K562 (cell line): Measurements from ENCODE around the gene NDUFV3. TPM values are rescaled to one million over a fixed set of nuclear protein-coding genes. Genes with fewer than 3 reads are reported as not detected.

Experiments
- ATAC-seq: fragments of 200-7000 bp; cut with Tn5 transposase; 3 replicates; pipeline ENCODE4 v1.9.1; 2020; ENCODE audit warnings: moderate library complexity
- BruUV-seq: library from RNA; stranded (reverse); fragments of 400-500 nt; replicated peaks from 2 replicates; lab custom pipeline; 2021; lab: Mats Ljungman, UMichigan
- CTCF ChIA-PET: fragments of 300-600 bp; formaldehyde crosslinking; extraction: SDS; loops from one replicate; lab custom pipeline; 2021; ENCODE audit warnings: low intra/inter-chr PET ratio; lab: Yijun Ruan, JAX
- POLR2A ChIA-PET: fragments of 300-600, 350-650 bp; sonication (Branson Sonifier 250); formaldehyde crosslinking; extraction: SDS; loops from one replicate; lab custom pipeline; 2021; ENCODE audit warnings: antibody characterized with exemption, inconsistent platforms; lab: Yijun Ruan, JAX
- DNase-seq, 4 experiments: peaks; one replicate each; pipeline versions ENCODE4 v3.0.0 to v3.0.0-alpha.2; 2011 to 2018; ENCODE audit warnings: low spot score in 3 of 4, mixed read lengths in 3 of 4; ENCODE audit errors: extremely low read depth in 1 of 4
- FAIRE-seq: peaks from 2 replicates; lab custom pipeline; 2011; peaks lifted over from hg19 to GRCh38; lab: Jason Lieb, UNC
- H2AFZ ChIP-seq: 2 replicates; pipeline ENCODE4 v1.6.0; 2011; ENCODE audit warnings: low read depth, low read length, control low read depth, inconsistent platforms
- H3K27ac ChIP-seq: fragments of 200-600 bp; 3 replicates; pipeline ENCODE4 v1.8.0; 2011; ENCODE audit warnings: low read depth, mild to moderate bottlenecking, control low read depth, inconsistent platforms, low read length, moderate library complexity, mixed read lengths; ENCODE audit errors: extremely low read depth
- H3K27me3 ChIP-seq, 2 experiments: fragments of 300-600 bp in 1 of 2; 2 replicates in 1 of 2; 3 replicates in 1 of 2; pipeline versions ENCODE4 v1.6.0 to v1.8.0; 2011; ENCODE audit warnings: inconsistent platforms in 2 of 2, low read length in 2 of 2, mild to moderate bottlenecking in 1 of 2, mixed read lengths in 1 of 2, moderate library complexity in 1 of 2; ENCODE audit not compliant: control insufficient read depth in 2 of 2, insufficient read depth in 2 of 2
- H3K36me3 ChIP-seq: fragments of 300-600 bp; 3 replicates; pipeline ENCODE4 v1.8.0; 2011; ENCODE audit warnings: mild to moderate bottlenecking, low read length, inconsistent platforms; ENCODE audit not compliant: control insufficient read depth, insufficient read depth
- H3K4me1 ChIP-seq, 2 experiments: fragments of 200-600 bp in 1 of 2; replicated peaks in 1 of 2; 2 replicates in 1 of 2; 3 replicates in 1 of 2; pipeline versions ENCODE4 v1.5.1 to v1.8.0; 2011; ENCODE audit warnings: inconsistent platforms in 2 of 2, low read length in 2 of 2, mild to moderate bottlenecking in 1 of 2, mixed read lengths in 1 of 2, moderate library complexity in 1 of 2; ENCODE audit not compliant: control insufficient read depth in 2 of 2, insufficient read depth in 2 of 2
- H3K4me2 ChIP-seq: 2 replicates; pipeline ENCODE4 v1.6.1; 2011; ENCODE audit warnings: low read length, control low read depth, inconsistent platforms, mixed read lengths; ENCODE audit not compliant: insufficient read depth
- H3K4me3 ChIP-seq: fragments of 200-600 bp; sonication (generic), shearing (Covaris generic); 2 replicates; pipeline ENCODE4 v1.5.1; 2016; ENCODE audit warnings: control low read depth, inconsistent platforms
- H3K79me2 ChIP-seq: fragments of 200-600 bp; 3 replicates; pipeline ENCODE4 v1.8.0; 2011; ENCODE audit warnings: low read length, inconsistent platforms; ENCODE audit not compliant: control insufficient read depth, insufficient read depth
- H3K9ac ChIP-seq, 2 experiments: 2 replicates each; pipeline versions ENCODE4 v1.6.0 to v1.6.1; 2011; ENCODE audit warnings: low read depth in 2 of 2, low read length in 2 of 2, control low read depth in 1 of 2, inconsistent platforms in 1 of 2, mild to moderate bottlenecking in 1 of 2, mixed read lengths in 1 of 2; ENCODE audit not compliant: insufficient read depth in 1 of 2
- H3K9me1 ChIP-seq: one replicate; pipeline ENCODE4 v1.6.0; 2011; ENCODE audit warnings: inconsistent platforms, mild to moderate bottlenecking, low read length, moderate library complexity; ENCODE audit not compliant: control insufficient read depth, insufficient read depth
- H3K9me3 ChIP-seq: replicated peaks from 2 replicates; pipeline ENCODE4 v1.5.1; 2011; ENCODE audit warnings: low read depth, low read length, inconsistent platforms; ENCODE audit not compliant: control insufficient read depth, insufficient read depth
- H4K20me1 ChIP-seq: replicated peaks from 2 replicates; pipeline ENCODE4 v1.6.1; 2011; ENCODE audit warnings: low read length, inconsistent platforms, mixed read lengths; ENCODE audit not compliant: control insufficient read depth, insufficient read depth
- BRD4 ChIP-seq: fragments of 200-600 bp; sonication (generic); IDR thresholded peaks from 2 replicates; pipeline ENCODE4 v1.6.1; 2017; ENCODE audit warnings: inconsistent platforms
- HDAC6 ChIP-seq: IDR thresholded peaks from 2 replicates; pipeline ENCODE4 v1.6.1; 2012; ENCODE audit warnings: low read depth, mild to moderate bottlenecking, control low read depth, inconsistent platforms, low read length, moderate library complexity
- MIER1 ChIP-seq: fragments of 450-650 bp; IDR thresholded peaks from 2 replicates; pipeline ENCODE4 v1.6.1; 2016; ENCODE audit warnings: antibody characterized with exemption, mild to moderate bottlenecking, low read depth
- MYNN ChIP-seq, 2 experiments: sonication (generic); formaldehyde crosslinking in 1 of 2; IDR thresholded peaks; 2 replicates each; pipeline versions ENCODE4 v1.5.0 to v1.6.1; 2016 to 2020; ENCODE audit warnings: antibody characterized with exemption in 1 of 2, missing genetic modification reagents in 1 of 2
- PHTF2 ChIP-seq: fragments of 250-450 bp; sonication (Bioruptor Pico); IDR thresholded peaks from 2 replicates; pipeline ENCODE4 v1.5.0; 2021; ENCODE audit warnings: mild to moderate bottlenecking
- RBFOX2 ChIP-seq: fragments of 200-400 bp; formaldehyde crosslinking; IDR thresholded peaks from 2 replicates; pipeline ENCODE4 v1.6.1; 2017; ENCODE audit warnings: low read depth, mild to moderate bottlenecking, low read length, moderate library complexity
- SNIP1 ChIP-seq: fragments of 450-650 bp; IDR thresholded peaks from 2 replicates; pipeline ENCODE4 v1.7.1; 2017; ENCODE audit warnings: low read depth, mild to moderate bottlenecking
- STAT5A ChIP-seq: IDR thresholded peaks from 2 replicates; pipeline ENCODE4 v1.6.1; 2012; ENCODE audit warnings: low read length, inconsistent platforms, borderline replicate concordance
- THRB ChIP-seq: fragments of 450-650 bp; formaldehyde crosslinking; conservative IDR thresholded peaks from 2 replicates; pipeline ENCODE4 v1.4.0; 2022; ENCODE audit warnings: mild to moderate bottlenecking, missing genetic modification characterization
- ZNF609 ChIP-seq: sonication (generic); formaldehyde crosslinking; IDR thresholded peaks from 2 replicates; pipeline ENCODE4 v1.8.1; 2023; ENCODE audit warnings: missing genetic modification reagents, mild to moderate bottlenecking, borderline replicate concordance
- WGBS: fragments of 100-300 bp; shearing (Covaris generic); methylation state at CpG from one replicate; pipeline ENCODE4 v1.1.6; 2016; ENCODE audit warnings: low coverage, mixed read lengths; ENCODE audit not compliant: insufficient coverage; ENCODE audit errors: missing lambda C conversion rate; 5-methylcytosine and 5-hydroxymethylcytosine counted together
- in situ Hi-C: fragments of 300-500 bp; cut with MboI; formaldehyde crosslinking; loops from 4 replicates; pipeline ENCODE4 v1.15.0; 2018; ENCODE audit warnings: inconsistent platforms, mixed read lengths
- intact Hi-C: fragments of 100-400 bp; cut with micrococcal nuclease; formaldehyde crosslinking; loops from 2 replicates; pipeline ENCODE4 v1.14.2; 2022
- polyA plus RNA-seq, 8 experiments: library from polyadenylated mRNA; depleted of rRNA in 4 of 8; stranded (reverse) in 5 of 8; unstranded in 3 of 8; fragments of >200 nt; fragmentation: Nextera tagmentation in 2 of 8; fragmentation: Illumina TruSeq in 1 of 8; extraction: Ambion mirVana in 2 of 8; extraction: Trizol in 1 of 8; gene quantifications; 2 replicates each; pipeline versions ENCODE4 v1.2.1 to v1.2.3, GENCODE V29; 2011 to 2014; ENCODE audit warnings: inconsistent platforms in 1 of 8, missing spikeins in 1 of 8
- total RNA-seq, 7 experiments: library from RNA; depleted of rRNA in 6 of 7; stranded (reverse); fragments of >200 nt in 6 of 7; fragmentation: Illumina TruSeq in 2 of 7; extraction: Trizol in 2 of 7; gene quantifications; 2 replicates each; pipeline versions ENCODE4 v1.2.1 to v1.2.3, GENCODE V29; 2011 to 2021; ENCODE audit warnings: low replicate concordance in 1 of 7

Gene NDUFV3
- total and polyA plus RNA-seq, 9 of the 15 experiments (the other 6 are each of a cell fraction or from before 2014, with no cell fraction given): 19.1 to 87.8 (median 74.3) TPM

- TF ChIP-seq THRB (CRISPR knock-in tag) (no peak), MYNN (IDR thresholded peaks at IDR 0.05) (no peak), MYNN (CRISPR knock-in tag; IDR thresholded peaks at IDR 0.05) (no peak), STAT5A (0 out of 2 replicates have a peak, but pooled peaks have one; percentile 26), RBFOX2 (0 out of 2 replicates have a peak, but pooled peaks have one; percentile 6)
Measured at GRCh38 chr21:42848932-42849758, 44.0 kb upstream of the NDUFV3 start (continued).

GRCh38 chr21:42849759-42850412 lies 43.2 kb upstream of the NDUFV3 start:
- in situ Hi-C loops: no loop called here
- Histone ChIP-seq H3K9me1 (peaks cover 3% of the 10 kb centered on the region), H2AFZ (no peak overlapping the region), H3K27me3 (no peaks in the 10 kb centered on the region), H3K79me2 (peaks cover 58% of the 10 kb centered on the region), H3K4me3 (no peak overlapping the region), H4K20me1 (peaks cover 7% of the 10 kb centered on the region; the same call in 1 of the 2 replicates), H3K4me2 (no peak overlapping the region), H3K9me3 (no peaks in the 10 kb centered on the region), H3K27ac (no peak overlapping the region), H3K9ac (no peak overlapping the region), H3K36me3 (peaks cover 98% of the 10 kb centered on the region), H3K4me1 (peaks cover 0 to 26% of the 10 kb centered on the region in 2 experiments; a peak in 1 of 5 replicates)
- DNase-seq (no peak), FAIRE-seq (no peak), ATAC-seq (no peak)
- no TSS peak for BruUV-seq
- ChIA-PET CTCF (no interaction called here), POLR2A (interaction anchor here (0.7 kb wide), 1 partner anchor 16 kb away, joined by 6 read pairs; no protein-coding TSS in a partner anchor)
- 97% methylated on average over 29 of the region's 29 CpGs for WGBS
- intact Hi-C loops: no loop called here
- TF ChIP-seq PHTF2 (no peak), BRD4 (no peak), SNIP1 (no peak), ZNF609 (CRISPR knock-in tag) (no peak), MIER1 (no peak), HDAC6 (no peak)
